Ishikawa (cell line): ENCODE measurements around the gene FNDC11.
A peak's percentile ranks its signal among the peaks of the same experiment; 100 is the strongest.

Experiments
- CEBPB ChIP-seq: IDR thresholded peaks from 2 replicates; pipeline ENCODE4 v1.6.1; 2012
- CREB1 ChIP-seq: IDR thresholded peaks from 2 replicates; pipeline ENCODE4 v1.6.1; 2012; ENCODE audit warnings: low read depth
- EGR1 ChIP-seq: IDR thresholded peaks from 2 replicates; pipeline ENCODE4 v1.6.1; 2012
- EP300 ChIP-seq: IDR thresholded peaks from 2 replicates; pipeline ENCODE4 v1.6.1; 2012; ENCODE audit warnings: borderline replicate concordance
- FOXM1 ChIP-seq: IDR thresholded peaks from 2 replicates; pipeline ENCODE4 v1.6.1; 2012; ENCODE audit warnings: low read depth, borderline replicate concordance
- NFIC ChIP-seq: IDR thresholded peaks from 2 replicates; pipeline ENCODE4 v1.6.1; 2012
- RAD21 ChIP-seq: IDR thresholded peaks from 2 replicates; pipeline ENCODE4 v1.6.1; 2012; ENCODE audit warnings: low read depth
- REST ChIP-seq: IDR thresholded peaks from 2 replicates; pipeline ENCODE4 v1.6.1; 2012; ENCODE audit warnings: low read depth, mild to moderate bottlenecking
- TAF1 ChIP-seq: IDR thresholded peaks from 2 replicates; pipeline ENCODE4 v1.6.1; 2012; ENCODE audit warnings: low read depth, mild to moderate bottlenecking
- TCF12 ChIP-seq: IDR thresholded peaks from 2 replicates; pipeline ENCODE4 v1.6.1; 2012; ENCODE audit warnings: low read depth
- TEAD4 ChIP-seq: IDR thresholded peaks from 2 replicates; pipeline ENCODE4 v1.6.1; 2012
- USF1 ChIP-seq: IDR thresholded peaks from 2 replicates; pipeline ENCODE4 v1.6.1; 2012
- YY1 ChIP-seq: IDR thresholded peaks from 2 replicates; pipeline ENCODE4 v1.6.1; 2012; ENCODE audit warnings: low read depth
- ZBTB7A ChIP-seq: IDR thresholded peaks from 2 replicates; pipeline ENCODE4 v1.6.1; 2012; ENCODE audit warnings: low read depth
- TF ChIP-seq, protein P1 (sequence below): IDR thresholded peaks from 2 replicates; pipeline ENCODE4 v1.6.1; 2012

The FNDC11 gene

DNA sequence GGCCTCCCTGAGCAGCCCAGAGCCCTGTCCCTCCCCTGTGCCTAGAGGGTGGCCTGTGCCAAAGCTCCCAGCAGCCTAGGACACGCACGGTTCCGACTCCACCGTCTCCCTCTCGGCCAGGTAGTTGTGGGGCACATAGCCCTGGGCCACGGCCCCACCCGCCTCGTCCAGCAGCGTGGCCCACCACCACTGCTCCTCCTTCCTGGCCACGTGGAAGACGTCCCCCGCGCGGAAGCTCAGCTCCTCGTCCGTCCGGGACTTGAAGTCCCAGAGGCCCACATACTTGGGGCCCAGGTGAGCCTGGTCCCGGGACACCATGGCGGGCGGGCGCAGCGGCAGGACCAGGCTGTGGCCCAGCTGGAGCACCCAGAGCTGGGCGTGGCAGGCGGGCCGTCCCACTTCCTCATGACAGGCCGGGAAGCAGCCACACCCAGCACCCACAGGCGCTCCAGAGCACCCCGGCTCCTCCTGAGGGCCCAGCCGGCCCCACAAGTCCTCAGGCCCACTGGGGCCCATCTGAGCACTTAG is 16.9 kb upstream of the FNDC11 start, which contains the start of gene PTK6:
Gene PTK6, minus strand, starts transcription at position 380 of the 528 bp plus-strand sequence. Its CDS starts 62 bp downstream, at position 318.
- no peak for TF ChIP-seq RAD21
- TF ChIP-seq ZBTB7A, result no peak
- TF ChIP-seq EP300, result no peak; the same call in 1 of the 2 replicates
- TF ChIP-seq TAF1, result no peak
- no peak for TF ChIP-seq CREB1
- no peak for TF ChIP-seq EGR1
- TF ChIP-seq TEAD4, result no peak; the same call in 1 of the 2 replicates
- TF ChIP-seq REST, result no peak
- no peak for TF ChIP-seq TCF12
- no peak for TF ChIP-seq CEBPB
- peak; percentile 14; the same call in 1 of the 2 replicates for TF ChIP-seq YY1
- TF ChIP-seq, protein P1, sequence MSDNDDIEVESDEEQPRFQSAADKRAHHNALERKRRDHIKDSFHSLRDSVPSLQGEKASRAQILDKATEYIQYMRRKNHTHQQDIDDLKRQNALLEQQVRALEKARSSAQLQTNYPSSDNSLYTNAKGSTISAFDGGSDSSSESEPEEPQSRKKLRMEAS, result peak; percentile 20; the same call in 1 of the 2 replicates
- no peak for TF ChIP-seq FOXM1

DNA sequence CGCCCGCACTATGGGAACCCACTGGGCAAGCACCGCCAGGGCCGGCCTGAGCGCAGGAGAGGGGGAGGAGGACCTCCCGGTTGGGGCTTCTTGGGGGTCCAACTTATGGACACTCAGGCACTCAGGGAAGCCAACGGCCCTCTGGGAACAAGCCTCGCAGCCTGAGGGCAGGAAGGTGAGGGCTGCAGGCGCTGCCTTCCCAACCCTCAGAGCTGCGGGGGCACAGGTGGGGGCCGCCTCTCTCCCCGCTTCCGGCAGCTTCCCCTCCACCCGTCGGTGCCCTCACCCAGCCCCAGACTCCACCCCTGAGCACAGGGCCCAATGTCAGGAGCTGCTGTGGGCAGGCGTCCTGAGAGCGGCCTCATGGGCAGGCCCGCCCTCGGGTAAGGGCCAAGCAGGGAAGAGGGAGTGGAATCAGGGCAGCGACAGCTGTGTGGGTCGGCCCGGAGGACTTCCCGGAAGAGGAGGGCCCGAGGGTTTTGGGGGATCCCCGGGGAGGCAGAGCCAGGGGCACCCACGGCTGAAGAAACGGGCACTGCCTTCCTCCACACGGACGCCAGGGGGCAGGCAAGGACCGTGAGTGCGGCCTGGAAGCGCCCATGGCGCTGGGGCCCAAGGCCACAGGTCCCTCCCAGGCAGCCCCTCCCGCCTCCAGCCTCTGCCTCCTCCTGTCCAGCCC is 16.3 kb upstream of the FNDC11 start:
- TF ChIP-seq CREB1 (no peak), EP300 (peak; percentile 53; the same call in 1 of the 2 replicates), FOXM1 (0 out of 2 replicates have a peak, but pooled peaks have one; percentile 1), EGR1 (peak; percentile 58), ZBTB7A (peak; percentile 81), TEAD4 (no peak), REST (0 out of 2 replicates have a peak, but pooled peaks have one; percentile 7), TCF12 (peak; percentile 74), RAD21 (peak; percentile 95), USF1 (0 out of 2 replicates have a peak, but pooled peaks have one; percentile 15), CEBPB (no peak), NFIC (peak; percentile 43), YY1 (no peak), TAF1 (peak; percentile 40; the same call in 1 of the 2 replicates)
- TF ChIP-seq, protein P1, result peak; percentile 74

GRCh38 chr20:63538204-63539091 is 15.5 kb upstream of the FNDC11 start:
- TF ChIP-seq CEBPB (no peak), TAF1 (no peak), FOXM1 (no peak), EP300 (peak; percentile 71; the same call in 1 of the 2 replicates), NFIC (peak; percentile 87), TCF12 (peak; percentile 95), RAD21 (peak; percentile 16; the same call in 1 of the 2 replicates), TEAD4 (peak; percentile 66)
- TF ChIP-seq, protein P1, result peak; percentile 64

DNA sequence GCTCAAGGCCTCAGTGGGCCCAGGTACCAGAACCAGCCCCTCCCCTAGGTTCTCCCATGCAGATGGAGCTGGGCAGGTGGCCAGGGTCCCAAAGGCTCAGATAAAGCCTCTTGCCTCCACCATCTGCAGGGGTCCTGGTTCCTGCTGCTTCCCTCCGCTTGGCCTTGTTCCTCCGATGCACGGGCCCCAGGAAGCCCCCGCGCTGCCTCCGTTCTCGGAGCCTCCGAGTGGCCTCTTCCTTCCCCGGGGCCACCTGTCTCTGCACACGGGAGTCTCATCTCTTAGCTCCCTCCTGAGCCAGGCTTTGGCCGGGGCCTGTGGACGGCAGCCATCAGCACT is 14.9 kb upstream of the FNDC11 start:
- TF ChIP-seq TEAD4 (no peak), REST (no peak), NFIC (no peak; the same call in 1 of the 2 replicates), RAD21 (no peak), FOXM1 (no peak), TAF1 (no peak), EP300 (no peak), YY1 (no peak), ZBTB7A (peak; percentile 43; the same call in 1 of the 2 replicates), EGR1 (no peak), TCF12 (peak; percentile 58), USF1 (no peak), CREB1 (no peak), CEBPB (no peak)
